Body of pancreas (tissue), 4 donors: ENCODE data around the gene TOP2A. TPM values are rescaled to one million over a fixed set of nuclear protein-coding genes. Genes with fewer than 3 reads are reported as not detected.

Experiments used
- ATAC-seq: fragments of 150-250 bp; one replicate; pipeline ENCODE4 v1.9.1; 2016
- DNase-seq, 4 donors: peaks; one replicate each; pipeline ENCODE4 v3.0.0-alpha.2; 2019
- H3K27ac ChIP-seq, 4 donors: fragments of 200-600 bp; sonication (generic); 1 replicate in 3 of 4; 2 replicates in 1 of 4; pipeline versions ENCODE4 v1.5.1 to v1.6.1; 2016 to 2019; ENCODE audit warnings: mild to moderate bottlenecking in 1 of 4, mixed read lengths in 1 of 4, moderate library complexity in 1 of 4
- H3K27me3 ChIP-seq, 2 donors: fragments of 200-600 bp; sonication (generic); one replicate each; pipeline ENCODE4 v1.6.0; 2016; ENCODE audit warnings: mild to moderate bottlenecking in 1 of 2
- H3K36me3 ChIP-seq, 2 donors: fragments of 200-600 bp; sonication (generic); replicated peaks in 1 of 2; 2 replicates each; pipeline ENCODE4 v1.5.1; 2016; ENCODE audit warnings: low read depth in 2 of 2; ENCODE audit not compliant: insufficient read depth in 1 of 2
- H3K4me1 ChIP-seq: fragments of 200-600 bp; sonication (generic); one replicate; pipeline ENCODE4 v1.6.0; 2016
- H3K4me3 ChIP-seq, 2 donors: fragments of 200-600 bp; sonication (generic); 1 replicate in 1 of 2; 2 replicates in 1 of 2; pipeline ENCODE4 v1.5.1; 2016 to 2019
- H3K9me3 ChIP-seq, 3 donors: fragments of 200-600 bp; sonication (generic); 1 replicate in 2 of 3; 2 replicates in 1 of 3; pipeline ENCODE4 v1.5.1; 2016
- POLR2A ChIP-seq, 3 donors: fragments of 450-650 bp; IDR thresholded peaks; one replicate each; pipeline ENCODE4 v1.6.1; 2016; ENCODE audit warnings: antibody characterized with exemption in 3 of 3, mild to moderate bottlenecking in 2 of 3
- WGBS, 2 donors: methylation state at CpG; one replicate each; pipeline ENCODE4 v1.1.5; 2017; 5-methylcytosine and 5-hydroxymethylcytosine counted together
- intact Hi-C: fragments of 100-400 bp; cut with DNase I; formaldehyde crosslinking; loops from one replicate; pipeline ENCODE4 v1.15.1; 2023
- total RNA-seq, 2 donors: library from RNA; depleted of rRNA; stranded (reverse); fragments of >200 nt; gene quantifications; one replicate each; pipeline ENCODE4 v1.1.0, GENCODE V29; 2016
- TF ChIP-seq, protein P1 (sequence below), 7 experiments: fragments of 450-650 bp in 4 of 7; fragments of 200-600 bp in 3 of 7; sonication (generic) in 3 of 7; IDR thresholded peaks; one replicate each; pipeline ENCODE4 v1.5.1; 2016 to 2019; ENCODE audit warnings: antibody characterized with exemption in 7 of 7

The TOP2A gene
- total RNA-seq, 2 donors from 2014 or later = 0.33 TPM; not detected in 1

DNA sequence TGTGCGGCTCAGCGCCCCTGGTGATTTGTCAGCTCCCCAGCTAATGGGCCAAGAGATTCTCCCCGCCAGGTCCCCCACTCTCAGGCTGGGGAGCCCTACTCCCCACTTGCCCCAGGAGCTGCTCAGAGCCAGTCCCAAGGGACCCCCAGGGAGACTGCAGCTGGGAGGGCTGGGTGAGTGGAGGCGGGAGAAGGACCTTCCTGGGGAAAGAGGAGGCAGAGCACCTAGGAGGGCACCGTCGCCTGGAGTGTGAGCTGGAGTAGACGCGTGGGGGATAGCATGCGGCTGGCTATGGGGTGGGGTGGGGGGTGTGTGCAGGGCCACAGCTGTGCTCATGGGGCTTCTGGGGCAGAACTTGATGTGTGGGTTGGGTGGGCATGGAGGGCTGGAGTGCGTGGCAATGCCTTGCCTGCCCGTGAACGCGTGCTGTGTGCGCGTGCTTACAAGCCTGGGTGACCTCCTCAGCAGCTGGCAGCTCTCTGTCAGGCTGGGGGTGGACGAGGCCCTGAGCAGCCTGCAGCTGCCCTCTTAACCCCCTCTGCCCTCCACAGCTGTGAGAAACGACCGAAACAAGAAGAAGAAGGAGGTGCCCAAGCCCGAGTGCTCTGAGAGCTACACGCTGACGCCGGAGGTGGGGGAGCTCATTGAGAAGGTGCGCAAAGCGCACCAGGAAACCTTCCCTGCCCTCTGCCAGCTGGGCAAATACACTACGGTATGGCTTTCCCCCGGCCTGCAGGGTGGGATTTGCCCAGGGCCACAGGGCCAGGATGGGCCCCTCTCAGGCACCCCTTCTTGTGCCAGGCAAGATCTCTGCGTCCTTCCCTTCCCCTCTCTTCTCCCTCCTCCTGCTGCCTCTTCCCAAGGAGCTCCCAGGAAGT is 66.1 kb downstream of the TOP2A start:
- no peak for ATAC-seq
- intact Hi-C loops = loop anchor here (2.0 to 10.0 kb wide), 2 partner anchors 45 to 147 kb away; no protein-coding TSS in a partner anchor
- peaks cover 0 to 11% of the 10 kb centered on the region in 2 donors for H3K36me3 ChIP-seq
- H3K9me3 ChIP-seq = no peaks in the 10 kb centered on the region
- no peaks in the 10 kb centered on the region for H3K27me3 ChIP-seq
- WGBS, 2 donors = 84 to 86% methylated on average over 21 to 27 of the region's 27 CpGs
- no peak for TF ChIP-seq POLR2A (IDR thresholded peaks at IDR 0.05)
- TF ChIP-seq, protein P1, sequence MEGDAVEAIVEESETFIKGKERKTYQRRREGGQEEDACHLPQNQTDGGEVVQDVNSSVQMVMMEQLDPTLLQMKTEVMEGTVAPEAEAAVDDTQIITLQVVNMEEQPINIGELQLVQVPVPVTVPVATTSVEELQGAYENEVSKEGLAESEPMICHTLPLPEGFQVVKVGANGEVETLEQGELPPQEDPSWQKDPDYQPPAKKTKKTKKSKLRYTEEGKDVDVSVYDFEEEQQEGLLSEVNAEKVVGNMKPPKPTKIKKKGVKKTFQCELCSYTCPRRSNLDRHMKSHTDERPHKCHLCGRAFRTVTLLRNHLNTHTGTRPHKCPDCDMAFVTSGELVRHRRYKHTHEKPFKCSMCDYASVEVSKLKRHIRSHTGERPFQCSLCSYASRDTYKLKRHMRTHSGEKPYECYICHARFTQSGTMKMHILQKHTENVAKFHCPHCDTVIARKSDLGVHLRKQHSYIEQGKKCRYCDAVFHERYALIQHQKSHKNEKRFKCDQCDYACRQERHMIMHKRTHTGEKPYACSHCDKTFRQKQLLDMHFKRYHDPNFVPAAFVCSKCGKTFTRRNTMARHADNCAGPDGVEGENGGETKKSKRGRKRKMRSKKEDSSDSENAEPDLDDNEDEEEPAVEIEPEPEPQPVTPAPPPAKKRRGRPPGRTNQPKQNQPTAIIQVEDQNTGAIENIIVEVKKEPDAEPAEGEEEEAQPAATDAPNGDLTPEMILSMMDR (IDR thresholded peaks at IDR 0.05) = no peak
- H3K27ac ChIP-seq = no peak overlapping the region
- no peak for DNase-seq
- H3K4me1 ChIP-seq = peaks cover 33% of the 10 kb centered on the region
- no peak overlapping the region for H3K4me3 ChIP-seq

DNA sequence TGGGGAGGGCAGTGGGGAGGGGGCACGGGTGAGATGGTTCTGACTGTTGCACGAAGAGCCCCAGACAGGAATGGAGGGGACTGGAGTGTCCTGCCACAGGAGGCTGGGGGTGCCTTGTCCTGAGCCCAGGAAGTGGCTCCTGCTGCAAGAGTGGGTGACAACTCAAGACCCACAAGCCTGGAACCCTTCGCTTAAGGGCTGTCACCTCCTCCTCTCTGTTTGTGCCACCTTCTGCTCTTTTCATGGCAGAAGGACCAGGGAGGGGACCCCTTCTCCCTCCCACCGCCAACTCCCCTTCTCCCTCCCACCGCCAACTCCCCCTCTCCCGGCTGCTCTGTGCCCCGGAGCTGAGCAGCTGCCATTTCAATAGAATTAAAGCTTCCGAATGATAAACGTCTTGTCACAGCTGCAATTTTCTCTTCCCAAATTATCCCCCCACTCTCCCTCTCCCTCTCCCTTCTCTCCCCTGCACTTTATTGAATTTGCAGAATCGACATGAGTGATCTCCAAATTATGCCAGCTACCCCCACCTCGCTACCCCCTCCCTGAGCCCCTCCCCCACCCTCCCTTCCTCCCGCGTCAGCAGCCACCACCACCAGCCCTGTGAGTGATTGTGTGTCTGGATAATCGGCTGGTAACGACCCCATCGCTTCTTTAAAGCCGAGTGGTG is 66.9 kb downstream of the TOP2A start:
- no peak for ATAC-seq
- Histone ChIP-seq H3K9me3 (no peaks in the 10 kb centered on the region), H3K27me3 (no peaks in the 10 kb centered on the region), H3K27ac (no peak overlapping the region), H3K36me3 (peaks cover 0 to 10% of the 10 kb centered on the region in 2 donors), H3K4me1 (peaks cover 41% of the 10 kb centered on the region), H3K4me3 (no peak overlapping the region)
- intact Hi-C loops = loop anchor here (2.0 to 10.0 kb wide), 2 partner anchors 44 to 146 kb away; no protein-coding TSS in a partner anchor
- 70 to 74% methylated on average over 16 to 17 of the region's 17 CpGs for WGBS, 2 donors
- TF ChIP-seq, protein P1 (IDR thresholded peaks at IDR 0.05) = no peak
- TF ChIP-seq POLR2A (IDR thresholded peaks at IDR 0.05) = no peak
- no peak for DNase-seq

DNA sequence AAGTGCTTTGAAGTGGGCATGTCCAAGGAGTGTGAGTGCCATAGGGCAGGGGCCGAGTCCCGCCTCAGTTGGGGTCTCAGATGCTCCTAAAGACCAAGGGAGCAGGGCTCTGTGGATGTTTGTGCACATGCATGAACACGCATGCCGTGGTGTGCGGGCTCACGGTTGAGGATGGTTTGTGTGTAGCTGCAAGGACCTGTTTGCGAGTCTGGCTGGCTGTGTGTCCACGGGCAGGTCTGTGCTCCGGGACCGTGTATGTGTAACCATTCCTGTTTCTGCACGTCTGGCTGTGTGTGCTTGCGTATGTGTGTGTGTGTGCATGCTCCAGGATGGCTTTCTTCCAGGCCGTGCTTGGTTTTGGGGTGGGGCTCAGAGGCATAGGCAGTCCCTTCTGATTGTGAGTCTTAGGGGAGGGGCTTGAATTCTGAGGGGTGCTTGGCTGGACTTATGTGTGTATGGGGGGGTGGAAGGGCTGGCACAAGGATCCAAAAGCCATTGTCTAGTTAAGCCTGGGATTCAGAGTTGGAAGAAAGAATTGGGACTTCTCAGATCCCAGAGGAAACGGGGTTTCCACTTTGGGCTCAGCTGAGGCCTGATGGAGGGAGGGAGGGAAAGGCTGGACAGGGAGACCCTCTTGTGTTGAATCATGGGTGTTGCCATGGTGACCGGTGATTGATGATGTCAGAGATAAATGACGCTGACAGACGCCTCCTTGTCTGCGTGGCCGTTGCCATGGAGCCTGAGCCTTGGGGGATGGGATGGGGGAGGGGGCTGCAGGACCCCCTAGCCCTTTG is 67.6 kb downstream of the TOP2A start:
- H3K27ac ChIP-seq = peak overlapping the region in 1 of 4 donors; percentile 51
- no peak overlapping the region for H3K4me3 ChIP-seq
- H3K27me3 ChIP-seq = no peaks in the 10 kb centered on the region
- 70 to 73% methylated on average over 19 of the region's 19 CpGs for WGBS, 2 donors
- intact Hi-C loops = loop anchor here (2.0 to 10.0 kb wide), 2 partner anchors 43 to 145 kb away; no protein-coding TSS in a partner anchor
- no peak for TF ChIP-seq POLR2A (IDR thresholded peaks at IDR 0.05)
- TF ChIP-seq, protein P1 (IDR thresholded peaks at IDR 0.05) = no peak
- H3K36me3 ChIP-seq = peaks cover 0 to 10% of the 10 kb centered on the region in 2 donors
- DNase-seq = no peak
- no peaks in the 10 kb centered on the region for H3K9me3 ChIP-seq
- H3K4me1 ChIP-seq = peaks cover 45% of the 10 kb centered on the region
- no peak for ATAC-seq

DNA sequence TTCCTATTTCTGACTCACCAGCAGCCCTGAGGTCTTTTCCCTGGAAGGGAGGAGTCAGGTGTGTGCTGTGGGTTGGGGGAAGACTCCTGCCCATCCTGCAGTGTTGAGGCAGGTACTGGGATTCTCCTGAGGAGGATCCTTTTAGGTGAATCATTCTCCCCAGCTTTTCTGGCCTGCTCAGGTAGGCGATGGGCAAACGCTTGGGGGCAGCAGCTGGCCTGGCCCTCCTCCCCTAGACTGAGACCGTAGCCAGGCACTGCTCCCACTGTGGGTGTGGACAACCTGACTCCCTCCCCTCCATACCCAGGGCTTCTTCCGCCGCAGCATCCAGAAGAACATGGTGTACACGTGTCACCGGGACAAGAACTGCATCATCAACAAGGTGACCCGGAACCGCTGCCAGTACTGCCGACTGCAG is 68.2 kb downstream of the TOP2A start:
- H3K27me3 ChIP-seq = no peaks in the 10 kb centered on the region
- intact Hi-C loops = no loop called here
- TF ChIP-seq, protein P1 (IDR thresholded peaks at IDR 0.05) = no peak
- TF ChIP-seq POLR2A (IDR thresholded peaks at IDR 0.05) = peak in 1 of 3 donors; percentile 10
- peak overlapping the region in 2 of 4 donors; percentile 22 to 51 for H3K27ac ChIP-seq
- H3K4me1 ChIP-seq = peaks cover 48% of the 10 kb centered on the region
- no peak overlapping the region for H3K4me3 ChIP-seq
- 65 to 86% methylated on average over 10 of the region's 10 CpGs for WGBS, 2 donors
- no peak for DNase-seq
- no peak for ATAC-seq
- H3K36me3 ChIP-seq = peaks cover 0 to 10% of the 10 kb centered on the region in 2 donors
- no peaks in the 10 kb centered on the region for H3K9me3 ChIP-seq
